ENCODE measurements around the gene CTIF.
A peak's percentile ranks its signal among the peaks of the same experiment; 100 is the strongest.
"Not testable (repeated sequence)": the region's sequence is repeated elsewhere in the genome, so short reads cannot be mapped to it uniquely, and the experiment has no call there.

Gene CTIF

DNA sequence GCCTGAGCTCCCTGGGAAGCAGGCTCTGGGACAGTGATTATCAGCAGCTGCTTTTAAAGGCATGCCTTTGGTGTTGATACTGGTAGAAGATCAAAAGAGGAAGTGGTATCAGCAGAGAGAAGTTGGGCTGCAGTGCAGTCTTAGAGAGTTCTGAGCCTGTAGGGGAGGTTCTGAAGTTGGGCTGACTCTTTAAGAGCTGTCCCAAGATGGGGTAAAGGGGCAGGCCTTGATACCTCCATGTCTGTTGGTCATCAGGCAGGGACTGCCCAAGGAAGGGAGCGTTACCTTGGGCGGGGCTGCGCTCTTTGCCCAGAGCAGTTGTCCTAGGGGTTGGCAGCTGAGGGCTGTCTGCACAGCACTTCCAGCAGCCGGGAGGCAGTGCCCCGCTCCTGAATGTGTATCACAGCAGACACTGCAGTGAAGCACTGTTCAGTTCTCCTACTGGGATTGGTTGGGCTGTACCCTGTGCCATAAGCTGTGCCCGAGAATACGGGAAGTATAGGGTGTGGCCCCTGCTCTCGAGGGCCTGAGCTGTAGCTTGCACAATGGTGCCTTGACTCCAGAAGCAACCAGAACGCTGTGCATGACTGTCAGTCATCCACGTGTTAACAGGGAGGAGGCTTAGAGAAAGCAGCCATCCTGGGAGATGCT, 177.0 kb downstream of the CTIF start:
- peak; percentile 85 for DNase-seq

GRCh38 chr18:48717227-48717626, 178.4 kb downstream of the CTIF start:
- DNase-seq, result not testable (repeated sequence)

GRCh38 chr18:48718251-48718959, 179.6 kb downstream of the CTIF start:
- DNase-seq, result no peak

GRCh38 chr18:48719388-48719787, 180.6 kb downstream of the CTIF start:
- DNase-seq, result no peak

GRCh38 chr18:48719974-48720654, 181.3 kb downstream of the CTIF start:
- peak; percentile 69 for DNase-seq

DNA sequence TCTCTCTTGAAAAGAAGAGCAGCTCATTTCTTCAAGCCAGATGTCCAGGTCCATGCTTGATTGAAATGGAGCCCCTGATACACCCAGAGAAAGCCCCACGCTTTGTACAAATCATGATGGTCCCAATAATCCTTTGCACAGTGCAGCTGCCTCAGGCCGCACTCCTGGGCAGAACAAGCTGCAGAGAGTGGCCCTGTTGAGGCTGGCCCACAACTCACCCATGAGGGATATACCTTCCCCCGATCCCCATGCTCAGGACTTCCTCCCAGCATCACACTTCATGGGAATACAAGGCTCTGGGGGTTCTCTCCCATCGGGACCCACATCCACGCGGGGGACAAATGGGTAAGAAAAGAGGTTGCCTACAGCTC, 181.8 kb downstream of the CTIF start:
- no peak for DNase-seq

- DNase-seq, result no peak
These were observed 182.5 kb downstream of the CTIF start for GRCh38 chr18:48721312-48721711.

DNA sequence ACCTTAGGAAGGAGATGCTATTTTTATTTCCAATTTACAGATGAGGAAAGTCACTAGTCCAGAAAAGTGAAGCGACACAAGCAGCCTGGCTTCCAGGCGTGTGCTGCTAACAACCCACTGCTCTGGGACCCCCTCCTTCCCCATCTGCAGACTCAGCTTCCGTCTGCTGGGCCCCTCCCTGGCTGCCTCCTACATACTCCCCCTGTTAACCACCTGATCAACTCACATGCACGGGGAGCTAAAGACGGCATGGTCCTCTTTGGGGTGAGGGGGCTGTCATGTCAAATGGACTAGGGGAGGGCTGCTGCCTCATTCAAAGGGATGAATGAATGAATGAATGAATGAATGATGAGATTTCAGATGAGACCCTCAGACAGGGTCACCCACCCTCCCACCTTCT, 184.2 kb downstream of the CTIF start:
- no peak for DNase-seq

- no peak for DNase-seq
These were observed 185.0 kb downstream of the CTIF start for GRCh38 chr18:48723837-48724236.

DNA sequence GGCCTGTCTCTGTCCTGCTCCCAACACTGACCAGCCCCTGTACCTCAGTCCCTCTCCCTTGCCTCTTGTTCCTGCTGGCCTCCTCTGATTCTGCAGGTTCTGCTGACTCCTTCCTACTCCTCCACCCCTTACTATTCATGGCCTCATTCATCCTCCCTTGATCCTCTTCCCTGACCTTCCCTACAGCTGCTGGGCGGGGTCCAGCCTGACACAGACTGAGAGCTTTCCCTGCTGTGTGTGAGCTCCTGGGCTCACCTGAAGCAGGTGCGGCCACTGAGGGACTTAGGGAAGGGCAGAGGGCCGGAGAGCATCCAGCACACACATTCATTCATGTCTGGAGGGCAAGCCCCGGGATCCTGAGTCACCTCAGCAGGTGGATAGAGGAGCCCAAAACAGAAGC, 185.6 kb downstream of the CTIF start:
- DNase-seq, result no peak

DNA sequence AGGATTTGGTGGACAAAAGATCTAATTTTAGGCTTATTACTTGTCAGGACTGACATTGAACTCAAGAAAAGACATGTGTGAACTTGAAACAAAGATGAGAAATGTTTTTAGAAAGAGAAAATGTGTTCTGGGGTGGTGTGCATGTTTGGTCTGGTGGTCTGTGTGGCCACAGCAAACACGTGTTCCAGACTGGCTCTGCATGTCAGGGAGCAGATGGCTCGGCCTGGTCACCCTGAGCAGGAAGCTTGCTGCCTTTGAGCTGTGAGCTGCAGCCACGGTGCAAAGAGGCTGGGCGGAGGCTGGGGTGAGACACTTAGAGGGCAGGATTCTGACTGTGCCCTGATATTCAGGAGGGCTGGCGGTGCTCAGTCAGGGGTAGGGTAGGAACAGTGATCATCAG, 186.1 kb downstream of the CTIF start:
- no peak for DNase-seq

DNA sequence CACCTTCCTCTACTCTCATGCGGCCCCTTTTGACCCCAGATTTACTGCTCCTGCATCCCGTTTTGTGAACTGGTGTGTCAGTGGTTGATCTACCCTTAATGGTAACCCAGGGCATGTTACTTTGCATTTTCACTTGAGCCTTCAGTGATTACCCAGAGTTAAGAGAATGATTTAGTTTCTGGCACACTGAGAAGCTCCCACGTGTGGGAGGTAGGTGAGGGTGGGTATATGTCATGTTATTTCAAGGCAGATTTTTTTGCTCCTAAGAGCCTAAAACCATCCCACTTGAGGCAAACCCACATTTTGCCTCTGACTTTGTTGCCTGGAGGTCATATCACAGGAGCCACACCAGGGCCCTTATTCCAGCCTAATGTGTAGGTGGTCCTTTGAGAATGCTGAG, 186.7 kb downstream of the CTIF start:
- DNase-seq, result no peak

- no peak for DNase-seq
These were observed 188.8 kb downstream of the CTIF start for GRCh38 chr18:48727681-48728080.

GRCh38 chr18:48728204-48728833, 189.5 kb downstream of the CTIF start:
- peak; percentile 89 for DNase-seq

DNA sequence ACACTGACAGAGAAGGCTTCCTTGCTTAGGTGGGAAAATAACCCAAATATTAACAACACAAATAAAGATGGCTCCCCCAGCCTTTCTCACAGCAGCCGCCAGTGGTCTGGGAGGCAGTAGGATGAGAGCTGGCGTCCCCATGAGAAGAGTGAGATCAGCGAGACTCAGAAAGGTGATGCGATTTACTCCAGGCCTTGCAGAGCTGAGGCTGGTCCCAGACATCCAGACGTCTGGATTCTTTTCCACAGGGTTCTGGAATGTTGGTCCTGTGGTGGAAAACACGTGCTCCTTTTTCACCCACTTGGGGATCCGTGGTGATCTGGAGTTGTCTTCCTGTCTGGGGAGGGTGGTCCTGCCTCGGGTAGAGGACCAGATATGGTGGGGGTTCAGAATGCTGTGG, 190.6 kb downstream of the CTIF start:
- DNase-seq, result no peak

GRCh38 chr18:48730010-48730409, 191.2 kb downstream of the CTIF start:
- no peak for DNase-seq

DNA sequence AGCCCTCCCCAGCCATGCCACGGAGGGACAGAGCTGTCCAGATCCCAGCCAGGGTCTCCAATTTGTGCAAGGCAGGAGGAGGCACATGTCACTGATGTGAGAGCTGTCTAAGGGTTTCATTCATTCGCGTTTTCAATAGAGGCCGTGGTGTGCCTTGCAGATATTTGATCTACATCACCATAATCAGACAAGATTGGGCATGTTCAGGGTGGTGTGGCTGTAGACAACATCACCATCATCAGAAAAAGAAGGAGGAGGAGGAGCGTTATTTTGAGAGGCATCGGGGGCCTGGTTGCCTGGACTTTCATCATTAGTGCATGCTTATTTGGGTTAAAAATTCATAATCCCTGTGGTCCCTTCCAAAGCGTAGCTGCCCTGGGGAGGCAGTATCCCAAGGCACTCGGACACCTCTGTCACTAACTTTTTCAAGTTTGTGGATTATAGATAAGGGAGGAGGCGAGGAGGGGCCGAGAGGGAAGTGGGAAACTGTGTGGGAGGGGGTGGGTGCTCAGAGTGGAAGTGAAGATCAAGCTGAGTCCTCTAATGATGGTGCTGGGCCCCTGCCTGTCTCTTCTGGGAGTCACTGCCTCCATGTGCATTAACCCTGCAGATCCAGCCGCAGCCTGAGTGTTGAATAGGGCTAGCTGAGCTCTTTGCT, 194.1 kb downstream of the CTIF start:
- peak; percentile 41 for DNase-seq

DNA sequence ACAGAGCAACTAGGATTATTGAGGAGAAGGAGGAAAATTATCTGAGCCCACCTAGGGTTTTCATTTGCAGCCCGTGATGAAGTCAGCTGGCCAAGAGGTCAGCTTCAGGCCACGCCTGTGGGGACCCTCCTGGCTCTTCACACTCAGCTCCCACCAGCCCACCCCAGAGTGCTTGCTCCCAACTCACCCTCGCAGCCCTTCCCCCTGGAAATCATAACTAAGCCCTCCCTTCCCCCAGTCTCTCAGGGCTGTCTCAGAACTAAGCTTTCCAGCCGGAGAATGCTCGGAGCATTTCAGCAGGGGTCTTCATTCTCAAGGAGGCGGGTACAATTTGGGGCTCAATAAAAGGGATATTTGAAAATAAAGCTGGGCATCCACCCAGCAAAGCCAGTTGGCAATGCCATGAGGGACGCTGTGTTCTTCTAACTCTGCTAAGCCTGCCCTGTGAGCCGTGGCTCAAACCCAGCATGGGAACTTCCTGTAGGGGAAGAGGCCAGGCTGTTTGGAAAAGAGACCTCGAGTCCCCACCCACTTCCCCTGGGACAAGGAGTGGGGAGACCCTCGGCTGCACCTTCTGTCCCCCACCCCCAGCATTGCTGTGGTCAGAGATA, 194.9 kb downstream of the CTIF start:
- no peak for DNase-seq

DNA sequence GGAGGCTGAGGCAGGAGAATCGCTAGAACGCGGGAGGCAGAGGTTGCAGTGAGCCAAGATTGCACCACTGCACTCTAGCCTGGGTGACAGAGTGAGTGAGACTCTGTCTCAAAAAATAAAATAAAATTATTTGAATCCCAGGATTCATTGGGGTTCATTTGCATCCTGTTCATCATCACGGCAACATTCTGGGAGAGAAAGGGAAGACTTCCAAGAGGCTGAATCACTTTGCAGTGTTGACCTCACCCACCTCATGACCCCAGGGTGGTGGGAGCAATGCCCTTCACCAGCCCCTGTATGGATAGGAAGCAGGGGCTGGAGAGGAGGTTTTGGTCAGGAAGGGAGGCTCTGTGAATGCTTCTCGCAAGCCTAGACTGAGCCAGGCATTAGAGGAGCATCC, 195.6 kb downstream of the CTIF start:
- no peak for DNase-seq

DNA sequence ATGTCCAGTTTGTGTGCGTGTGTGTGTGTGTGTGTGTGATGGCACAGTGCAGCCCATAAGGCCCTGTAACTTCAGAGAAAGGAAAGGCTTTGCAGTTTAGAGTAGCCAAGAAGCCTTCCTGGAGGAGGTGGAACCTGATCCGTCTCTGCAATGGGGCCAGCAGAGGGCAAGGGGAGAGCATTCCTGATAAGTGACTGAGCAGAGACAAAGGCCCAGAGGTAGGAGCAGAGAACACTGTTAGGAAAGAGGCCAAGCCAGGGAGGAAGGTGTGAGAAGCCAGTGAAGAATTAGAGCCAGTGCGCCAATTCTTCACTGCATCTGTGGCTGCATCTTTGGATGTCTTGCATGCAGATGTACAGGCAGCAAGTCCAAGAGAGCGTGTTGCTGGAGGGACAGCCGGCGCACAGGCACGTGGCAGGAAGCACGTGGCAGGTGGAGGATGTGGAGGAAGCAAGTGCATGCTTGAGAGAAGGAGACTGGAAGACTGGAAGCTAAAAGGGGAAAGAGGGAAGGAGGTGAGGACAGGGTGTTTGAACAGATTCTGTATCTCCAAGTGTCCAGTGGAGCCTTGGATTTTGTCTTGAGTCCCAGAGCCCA, 196.3 kb downstream of the CTIF start:
- no peak for DNase-seq

DNA sequence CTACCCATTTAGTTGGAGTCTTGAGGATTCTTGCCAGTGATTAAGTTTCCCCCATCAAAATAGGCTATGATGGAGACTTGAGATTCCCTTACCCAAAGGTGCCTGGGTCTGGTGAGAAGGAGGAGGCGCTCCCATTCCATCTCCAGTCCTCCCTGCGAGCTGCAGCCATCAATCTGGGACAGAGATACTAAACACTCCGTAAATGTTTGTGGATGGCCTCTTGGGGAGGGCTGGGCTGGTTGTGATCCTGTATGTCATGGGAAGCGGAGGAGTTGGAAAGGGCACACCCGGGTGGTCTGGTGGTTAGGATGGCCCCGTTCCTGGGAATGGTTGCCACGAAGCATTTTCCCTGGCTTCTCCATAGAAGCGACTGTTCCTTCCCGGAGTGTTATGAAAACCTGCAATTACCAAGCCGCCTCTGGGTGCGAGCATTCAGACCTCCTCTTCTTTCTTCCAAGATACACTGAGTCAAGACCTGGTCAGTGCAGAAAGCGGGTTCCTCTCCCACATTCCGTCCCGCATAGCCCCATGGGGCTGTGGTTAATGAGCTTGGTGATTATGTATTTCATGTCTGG, 196.9 kb downstream of the CTIF start:
- no peak for DNase-seq

Measured in OCI-M1 (cell line).